GM21423 (cell line): ENCODE results near the gene ITGB2.
A peak's percentile ranks its signal among the peaks of the same experiment; 100 is the strongest.
"Not testable (repeated sequence)": the region's sequence is repeated elsewhere in the genome, so short reads cannot be mapped to it uniquely, and the experiment has no call there.

ENCODE experiments used
- ATAC-seq: cut with Tn5 transposase; IDR thresholded peaks from one replicate; pipeline ENCODE4 v1.9.1; 2021; ENCODE audit warnings: mild to moderate bottlenecking, moderate library complexity; ENCODE audit not compliant: unreplicated experiment

ITGB2 gene

DNA sequence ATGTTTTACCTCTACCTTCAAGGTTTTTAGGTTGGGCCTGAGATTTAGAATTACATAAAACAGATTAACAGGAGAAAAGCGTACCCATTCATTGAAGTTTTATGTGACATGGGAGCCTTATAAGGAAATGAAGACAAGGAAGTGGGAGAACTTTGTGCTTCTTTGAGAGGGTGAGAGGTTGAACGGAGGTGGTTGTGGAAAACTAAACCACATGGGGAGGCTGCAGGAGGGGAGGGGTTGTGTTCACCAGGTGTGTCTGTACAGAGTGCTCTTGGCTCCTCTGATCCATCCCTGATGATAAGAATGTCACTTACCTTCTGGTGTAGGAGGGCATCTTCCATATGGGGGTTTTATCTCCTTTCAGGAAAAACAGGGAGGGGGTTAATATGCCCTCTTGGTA lies 21.9 kb upstream of the ITGB2 start:
- no peak for ATAC-seq

DNA sequence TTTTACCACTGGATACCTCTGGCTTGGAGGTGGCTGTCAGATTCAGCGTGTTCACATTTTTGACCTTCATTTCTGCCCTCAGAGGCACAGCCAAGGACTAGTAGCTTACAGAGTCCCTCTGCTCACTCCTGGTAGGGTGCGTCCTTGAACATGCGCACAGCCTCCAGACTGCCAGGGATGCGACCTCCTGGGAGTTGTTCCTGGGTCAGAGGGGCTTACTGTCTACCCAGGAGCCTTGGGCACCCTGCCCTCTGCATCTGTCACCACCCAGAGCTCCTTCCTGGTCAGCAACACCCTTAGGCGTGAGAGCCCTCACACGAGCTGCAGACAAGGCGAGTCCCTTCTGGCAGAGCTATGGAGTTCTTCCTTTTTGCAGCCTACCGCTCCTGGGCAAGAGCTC lies 20.9 kb upstream of the ITGB2 start:
- no peak for ATAC-seq

DNA sequence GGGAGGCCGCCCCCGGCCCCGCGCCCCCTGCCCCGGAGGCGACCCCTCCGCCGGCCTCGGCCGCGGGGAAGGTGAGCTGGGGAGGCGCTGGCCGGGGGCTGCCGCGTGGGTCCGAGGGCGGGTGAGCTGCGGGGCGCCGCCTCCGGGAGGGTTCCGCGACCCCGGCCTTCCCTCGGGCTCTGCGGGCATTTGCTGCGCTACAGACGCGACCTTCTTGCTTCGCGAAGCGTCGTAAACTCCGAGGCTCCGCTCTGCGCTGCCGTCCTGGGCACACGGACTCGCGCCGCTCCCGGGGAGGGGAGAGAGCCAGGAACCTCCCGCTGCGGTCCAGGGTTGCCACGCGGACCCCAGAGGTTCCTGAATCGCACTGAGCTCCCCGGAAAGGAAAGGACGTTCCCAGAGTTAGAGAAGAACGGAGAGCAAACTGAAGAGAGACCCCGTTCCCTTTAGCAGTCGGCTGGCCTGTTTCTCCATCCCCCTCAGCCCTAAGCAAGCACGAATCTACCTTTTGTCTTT lies 19.5 kb upstream of the ITGB2 start:
- ATAC-seq: peak; percentile 12

DNA sequence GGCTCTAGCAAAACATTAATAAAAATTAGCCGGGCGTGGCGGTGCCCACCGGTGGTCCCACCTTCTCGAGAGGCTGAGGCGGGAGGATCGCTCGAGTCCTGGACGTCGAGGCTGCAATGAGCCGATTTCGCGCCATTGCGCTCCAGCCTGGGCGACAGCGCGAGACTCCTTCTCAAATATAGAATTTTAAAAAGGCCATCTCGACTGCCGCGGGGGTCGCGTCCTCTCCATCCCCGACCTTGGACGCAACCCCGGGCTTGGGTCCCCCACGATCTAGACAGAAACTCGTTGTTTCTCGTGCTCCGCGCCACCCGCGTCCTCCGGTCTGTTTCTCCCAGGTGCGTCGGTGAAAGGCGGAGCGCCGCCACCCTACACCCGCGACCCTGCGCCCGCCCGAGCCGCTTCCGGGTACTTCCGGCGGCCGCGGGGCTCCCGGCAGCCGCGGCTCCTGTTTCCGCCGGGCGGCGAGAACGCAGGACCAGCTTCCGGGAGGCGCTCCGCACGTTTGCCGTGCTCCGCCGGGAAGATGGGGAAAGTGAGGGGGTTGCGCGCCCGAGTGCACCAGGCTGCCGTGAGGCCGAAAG lies 18.9 kb upstream of the ITGB2 start, which contains the start of gene SLX9:
Gene SLX9 (plus strand): TSS at position 498 of the 584 bp plus-strand sequence. CDS start 29 bp downstream, at position 527.
- ATAC-seq: peak; percentile 81

DNA sequence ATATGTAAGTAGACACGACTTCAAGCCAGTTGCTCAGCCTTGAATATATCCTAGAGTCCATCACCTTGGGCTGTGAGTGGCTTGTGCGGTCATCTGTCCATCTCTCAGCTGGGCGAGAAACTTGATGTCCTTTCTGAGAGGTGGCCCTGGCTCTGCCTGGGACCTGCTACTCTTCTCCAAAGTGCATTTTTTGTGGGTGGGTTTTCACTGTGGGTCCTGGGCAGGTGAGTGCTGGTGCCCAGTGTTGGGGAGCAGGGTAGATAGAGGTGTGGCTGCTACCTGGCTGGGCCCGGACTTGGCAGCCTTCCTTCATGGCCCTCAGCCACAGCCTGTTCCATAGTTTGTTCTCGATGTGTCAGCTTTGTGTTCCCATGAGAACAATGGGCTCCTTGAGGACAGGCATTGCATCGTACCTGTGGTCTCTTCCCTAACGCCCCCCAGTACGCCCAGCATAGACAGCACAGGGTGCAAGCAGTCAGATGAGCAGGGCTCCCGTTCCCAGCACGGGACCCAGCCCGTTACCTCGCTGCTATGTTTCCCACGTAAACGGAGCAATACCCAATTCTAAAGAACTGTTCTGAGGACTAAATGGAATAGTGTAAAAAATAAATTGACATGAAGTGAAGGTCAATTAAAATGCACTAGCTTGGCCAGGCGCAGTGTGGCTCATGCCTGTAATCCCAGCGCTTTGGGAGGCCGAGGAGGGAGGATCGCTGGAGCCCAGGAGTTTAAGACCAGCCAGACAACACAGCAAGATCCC lies 18.3 kb upstream of the ITGB2 start:
- ATAC-seq: no peak

DNA sequence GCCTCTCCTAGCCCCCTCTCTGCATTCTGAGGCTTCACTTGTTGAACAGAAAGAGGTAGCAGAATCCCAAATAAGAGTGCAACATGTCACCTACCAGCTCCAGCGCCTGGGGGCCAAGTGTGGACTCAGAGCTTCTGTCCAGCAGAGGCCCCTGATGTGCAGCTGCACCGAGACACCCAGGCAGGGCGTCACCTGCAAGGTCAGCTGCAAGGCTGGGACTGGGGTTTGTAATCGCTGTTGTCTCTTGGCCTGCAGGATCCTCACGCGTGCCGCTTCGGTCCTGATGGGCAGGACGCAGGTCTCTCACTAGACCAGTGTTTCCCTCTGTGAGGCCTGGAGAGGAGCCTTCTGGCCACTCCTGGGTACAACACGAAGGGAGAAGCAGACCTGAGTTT lies 14.8 kb upstream of the ITGB2 start:
- ATAC-seq: no peak

DNA sequence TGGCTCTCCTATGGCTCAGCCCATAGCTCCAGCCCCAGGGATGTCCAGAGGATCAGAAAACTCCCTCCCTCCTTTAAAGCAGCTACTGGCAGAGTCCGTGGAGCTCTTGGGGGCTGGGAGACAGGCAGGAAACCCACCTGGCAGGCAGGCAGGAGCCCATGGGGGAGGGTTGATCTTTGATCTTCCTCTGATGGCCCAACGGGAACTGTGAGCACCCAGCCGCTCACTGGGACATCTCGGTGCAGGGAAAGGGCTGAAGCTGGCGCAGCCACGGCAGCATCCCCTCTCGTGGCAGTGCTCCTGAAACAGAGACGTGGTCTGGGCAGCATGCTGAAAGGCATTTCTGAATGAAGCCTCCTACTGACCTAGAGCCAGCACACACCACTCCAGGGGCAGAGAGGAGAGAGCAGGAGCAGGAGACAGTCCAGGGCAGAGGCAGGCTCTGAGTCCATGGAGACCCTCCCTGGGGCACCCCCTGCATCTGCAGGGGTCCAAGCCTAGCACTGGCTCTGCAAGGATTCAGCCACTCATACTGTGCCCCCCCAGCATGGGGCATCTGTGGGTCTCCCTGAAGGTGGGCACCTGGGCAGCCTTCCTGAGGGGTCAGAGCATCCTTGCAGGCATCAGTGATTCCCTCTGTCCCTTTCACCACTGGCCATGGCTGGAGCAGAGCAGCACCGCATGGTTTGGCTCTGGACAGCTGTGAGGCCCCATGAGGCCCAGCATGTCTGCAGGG lies 14.3 kb upstream of the ITGB2 start:
- no peak for ATAC-seq

DNA sequence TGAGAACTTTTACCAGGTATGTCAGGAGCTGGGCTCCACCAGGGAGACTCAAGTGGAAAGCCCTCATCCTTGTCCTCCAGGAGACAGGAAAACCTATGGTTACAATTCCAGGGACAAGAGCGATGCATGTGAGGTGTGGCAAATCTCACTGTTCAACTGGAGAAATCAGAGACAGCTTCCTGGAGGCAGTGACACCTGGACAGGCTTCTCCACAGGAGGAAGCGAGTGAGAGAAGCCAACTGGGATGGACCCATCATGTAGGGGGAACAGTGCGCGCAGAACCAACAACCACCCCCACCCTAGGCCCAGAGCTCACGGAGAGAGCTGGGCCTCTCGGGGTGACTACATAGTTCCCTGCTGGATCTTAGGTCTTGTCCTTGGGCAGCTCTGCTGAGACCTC lies 13.6 kb upstream of the ITGB2 start:
- ATAC-seq: no peak

DNA sequence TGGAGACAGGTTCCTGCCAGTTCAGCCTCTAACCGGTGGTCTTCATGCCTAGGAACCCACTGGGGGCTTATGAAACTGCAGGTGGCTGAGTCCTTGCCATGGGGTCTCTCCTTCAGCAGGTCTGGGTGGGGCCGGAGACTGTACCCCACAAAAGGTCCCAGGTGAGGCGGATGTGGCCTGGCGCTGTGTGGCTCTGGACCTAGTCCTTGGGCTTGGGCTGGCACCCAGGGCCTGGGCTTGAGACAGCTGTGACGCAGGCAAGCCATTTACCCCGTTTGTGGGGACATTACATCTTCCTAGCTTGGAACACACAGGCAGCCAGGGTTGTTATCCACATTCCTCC lies 13.2 kb upstream of the ITGB2 start:
- no peak for ATAC-seq

DNA sequence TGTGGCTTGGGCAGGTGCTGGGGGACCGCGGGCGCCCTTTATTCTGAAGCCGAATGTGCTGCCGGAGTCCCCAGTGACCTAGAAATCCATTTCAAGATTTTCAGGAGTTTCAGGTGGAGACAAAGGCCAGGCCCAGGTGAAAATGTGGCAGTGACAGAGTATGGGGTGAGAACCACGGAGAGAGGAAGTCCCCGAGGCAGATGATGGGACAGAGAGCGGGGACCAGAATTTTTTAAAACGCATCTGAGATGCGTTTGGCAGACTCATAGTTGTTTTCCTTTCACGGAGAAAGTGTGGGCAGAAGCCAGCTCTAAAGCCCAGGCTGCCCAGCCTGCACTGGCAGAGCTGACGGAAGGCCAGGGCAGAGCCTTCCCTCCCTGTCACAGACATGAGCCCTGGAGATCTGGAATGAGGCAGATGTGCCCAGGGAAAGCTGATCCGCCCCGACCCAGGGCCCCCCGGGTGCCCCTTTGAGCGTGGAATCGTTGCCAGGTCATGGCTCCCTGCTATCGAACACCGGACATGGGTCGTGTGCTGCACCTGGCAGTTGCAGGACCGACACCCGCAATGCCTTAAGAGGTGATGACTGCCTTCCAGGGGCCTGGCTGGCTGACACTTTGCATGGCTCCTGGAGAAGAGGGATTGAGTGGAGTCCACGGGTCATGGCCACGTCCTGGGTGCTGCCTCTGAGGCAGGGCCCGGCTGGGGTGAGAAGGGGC lies 12.7 kb upstream of the ITGB2 start:
- no peak for ATAC-seq

DNA sequence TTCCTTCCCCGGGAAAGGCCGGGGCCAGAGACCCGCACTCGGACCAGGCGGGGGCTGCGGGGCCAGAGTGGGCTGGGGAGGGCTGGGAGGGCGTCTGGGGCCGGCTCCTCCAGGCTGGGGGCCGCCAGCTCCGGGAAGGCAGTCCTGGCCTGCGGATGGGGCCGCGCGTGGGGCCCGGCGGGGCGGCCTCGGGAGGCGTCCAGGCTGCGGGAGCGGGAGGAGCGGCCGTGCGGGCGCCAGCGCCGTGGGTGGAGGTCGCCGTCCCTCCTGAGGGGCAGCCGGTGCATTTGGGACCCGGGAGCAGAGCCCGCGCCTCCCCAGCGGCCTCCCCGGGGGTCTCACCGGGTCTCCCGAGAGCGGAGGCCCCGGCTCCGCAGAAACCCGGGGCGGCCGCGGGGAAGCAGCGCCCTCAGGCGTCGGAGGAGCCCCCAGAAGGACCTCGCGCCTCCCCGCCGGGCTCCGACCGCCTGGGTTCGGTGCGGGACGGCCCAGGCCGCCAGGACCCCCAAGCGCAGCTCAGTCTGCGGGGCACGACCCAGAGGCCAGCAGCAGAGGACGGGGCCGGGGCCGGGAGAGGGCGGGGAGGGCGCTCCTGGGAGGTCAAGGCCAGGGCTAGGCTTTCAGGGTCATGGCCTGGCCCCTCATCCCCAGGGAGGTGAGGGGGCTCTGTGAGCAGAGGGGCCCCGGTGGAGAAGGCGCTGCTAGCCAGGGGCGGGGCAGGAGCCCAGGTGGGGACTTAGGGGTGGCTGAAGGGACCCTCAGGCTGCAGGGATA lies 11.9 kb upstream of the ITGB2 start:
- ATAC-seq: peak; percentile 30

DNA sequence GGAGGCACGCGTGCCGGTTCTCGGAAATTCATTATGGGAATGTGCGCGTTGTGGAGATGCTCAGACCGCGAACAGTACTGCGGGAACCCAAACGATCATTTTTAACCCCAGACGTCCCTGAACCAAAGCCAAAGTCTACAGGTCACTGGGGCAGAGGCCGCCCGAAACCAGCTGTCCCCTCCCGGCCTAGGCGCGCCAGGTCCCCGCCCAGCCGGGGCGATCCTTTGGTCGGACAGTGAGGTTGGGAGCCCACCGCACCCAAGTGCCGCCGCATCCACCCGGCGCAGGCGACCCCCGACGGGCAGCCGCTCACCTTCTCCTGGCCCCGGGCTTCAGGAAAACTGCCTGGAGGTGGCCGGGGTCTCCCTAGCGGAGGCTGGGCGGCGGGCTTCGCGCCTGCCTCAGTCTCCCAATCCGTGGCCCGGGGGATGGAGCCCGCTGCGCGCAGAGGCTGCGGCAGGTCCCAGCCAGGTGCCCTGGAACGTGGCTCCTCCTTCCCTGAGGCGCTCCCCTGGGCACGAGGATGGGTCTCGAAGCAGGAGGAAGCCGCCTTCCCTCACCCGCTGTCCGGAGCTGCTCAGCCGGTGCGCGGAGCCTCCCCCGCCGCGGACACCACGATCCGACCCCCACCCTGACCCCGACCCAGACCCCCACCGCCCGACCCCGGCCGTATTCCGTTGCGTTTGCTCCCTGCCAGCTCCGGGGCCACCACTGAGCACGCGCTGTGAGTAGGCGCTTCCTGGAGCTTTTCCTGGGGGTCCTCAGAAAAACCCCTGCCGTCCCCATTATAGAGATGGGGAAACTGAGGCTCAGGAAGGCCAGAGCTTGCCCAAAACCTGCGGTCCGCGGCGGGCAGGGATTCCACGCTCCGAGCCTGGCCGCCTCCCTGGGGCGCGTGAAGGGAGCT lies 11.1 kb upstream of the ITGB2 start:
- no peak for ATAC-seq

DNA sequence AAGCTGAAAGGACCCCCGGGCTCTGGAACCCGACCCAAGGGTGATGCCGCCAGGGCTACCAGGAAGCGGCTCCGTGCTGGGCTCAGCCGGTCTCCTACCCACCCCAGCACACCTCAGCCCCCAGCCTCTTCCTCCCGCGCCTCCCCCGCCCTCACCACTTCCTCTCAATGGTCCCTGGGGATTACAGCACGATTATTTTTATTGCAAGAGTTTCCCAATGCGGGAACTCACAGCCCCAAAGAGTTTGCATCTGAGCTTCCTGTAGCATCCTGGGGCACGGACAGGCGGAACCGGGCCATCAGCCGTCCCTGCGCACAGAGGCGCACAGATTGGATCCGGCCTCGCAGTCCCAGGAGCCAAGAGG lies 10.4 kb upstream of the ITGB2 start:
- ATAC-seq: no peak

DNA sequence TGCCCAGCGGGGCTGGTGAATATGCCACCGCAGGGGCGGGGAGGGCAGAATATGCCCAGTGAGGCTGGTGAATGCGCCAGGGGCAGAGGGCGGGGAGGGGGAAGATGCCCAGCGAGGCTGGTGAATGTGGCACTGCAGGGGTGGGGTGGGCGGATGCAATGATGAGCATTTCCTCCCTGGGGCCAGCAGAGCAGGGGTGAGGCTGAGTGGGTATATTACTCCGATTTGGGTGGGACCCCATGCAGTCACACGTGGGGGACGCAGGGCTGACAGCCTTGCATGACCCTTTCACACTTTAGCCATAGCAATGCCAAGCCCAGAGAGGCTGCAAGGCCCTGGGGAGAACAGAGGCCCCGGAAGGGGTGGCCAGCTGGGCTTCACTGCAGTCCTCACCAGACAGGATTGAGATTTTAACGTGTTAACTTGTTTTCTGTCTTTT lies 9.9 kb upstream of the ITGB2 start:
- no peak for ATAC-seq

DNA sequence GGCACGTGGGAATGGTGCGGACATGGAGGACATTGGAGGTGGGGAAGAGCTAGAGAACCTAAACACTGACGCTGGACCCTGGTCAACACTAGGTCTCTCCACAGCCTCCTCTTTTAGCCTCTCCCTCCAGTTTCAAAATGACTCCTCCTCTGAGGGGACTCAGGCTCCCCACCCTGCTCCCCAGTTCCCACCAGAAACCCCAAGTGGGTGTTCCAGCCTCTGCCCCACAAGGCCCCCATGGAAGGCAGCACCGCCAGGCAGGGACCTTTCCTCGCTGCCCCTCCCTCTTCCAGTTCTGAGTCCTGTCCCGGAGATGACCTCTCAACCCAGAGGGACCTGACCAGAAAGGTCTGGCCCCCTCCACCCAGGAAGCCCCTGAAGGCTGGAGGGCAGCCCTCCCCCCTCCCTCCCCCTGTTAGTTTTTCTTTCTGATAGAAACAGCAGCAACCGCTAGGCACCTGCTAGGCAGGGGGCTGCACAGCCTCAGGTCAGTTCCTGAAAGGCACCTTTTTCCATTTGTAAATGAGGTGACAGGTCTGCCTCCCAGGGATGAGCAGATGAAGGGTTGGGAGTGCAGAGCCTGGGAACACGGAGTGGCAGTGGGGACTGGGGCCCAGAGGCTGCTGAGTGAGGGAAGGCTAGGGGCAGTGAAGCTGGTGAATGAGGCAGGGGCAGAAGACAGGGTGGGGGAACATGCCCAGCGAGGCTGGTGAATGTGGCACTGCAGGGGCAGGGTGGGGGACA lies 9.3 kb upstream of the ITGB2 start:
- ATAC-seq: no peak

DNA sequence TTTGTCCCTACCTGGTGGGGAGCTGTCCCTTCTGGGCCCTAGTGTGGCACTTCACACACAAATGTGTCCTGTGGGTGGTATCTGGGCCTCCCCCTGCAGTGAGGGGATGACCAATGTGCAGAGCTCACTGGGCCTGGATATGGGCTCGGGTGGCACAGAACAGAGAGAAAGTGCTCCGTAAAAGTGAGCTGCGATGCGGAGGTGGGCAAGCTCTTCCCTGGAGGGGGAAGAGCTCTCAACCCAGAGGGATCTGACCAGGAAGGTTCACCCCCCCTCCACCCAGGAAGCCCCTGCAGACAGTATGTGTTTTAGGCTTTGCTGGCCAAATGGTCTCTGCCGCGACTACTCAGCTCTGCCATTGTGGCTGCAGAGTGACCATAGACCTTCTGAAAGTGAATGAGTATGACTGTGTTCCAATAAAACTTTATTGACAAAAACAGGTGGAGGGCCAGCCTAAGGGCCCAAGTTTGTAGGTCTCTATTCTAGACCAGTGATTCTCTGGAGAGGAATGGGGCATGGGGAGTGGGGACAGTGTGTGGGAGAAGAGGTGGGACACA lies 8.6 kb upstream of the ITGB2 start:
- no peak for ATAC-seq

DNA sequence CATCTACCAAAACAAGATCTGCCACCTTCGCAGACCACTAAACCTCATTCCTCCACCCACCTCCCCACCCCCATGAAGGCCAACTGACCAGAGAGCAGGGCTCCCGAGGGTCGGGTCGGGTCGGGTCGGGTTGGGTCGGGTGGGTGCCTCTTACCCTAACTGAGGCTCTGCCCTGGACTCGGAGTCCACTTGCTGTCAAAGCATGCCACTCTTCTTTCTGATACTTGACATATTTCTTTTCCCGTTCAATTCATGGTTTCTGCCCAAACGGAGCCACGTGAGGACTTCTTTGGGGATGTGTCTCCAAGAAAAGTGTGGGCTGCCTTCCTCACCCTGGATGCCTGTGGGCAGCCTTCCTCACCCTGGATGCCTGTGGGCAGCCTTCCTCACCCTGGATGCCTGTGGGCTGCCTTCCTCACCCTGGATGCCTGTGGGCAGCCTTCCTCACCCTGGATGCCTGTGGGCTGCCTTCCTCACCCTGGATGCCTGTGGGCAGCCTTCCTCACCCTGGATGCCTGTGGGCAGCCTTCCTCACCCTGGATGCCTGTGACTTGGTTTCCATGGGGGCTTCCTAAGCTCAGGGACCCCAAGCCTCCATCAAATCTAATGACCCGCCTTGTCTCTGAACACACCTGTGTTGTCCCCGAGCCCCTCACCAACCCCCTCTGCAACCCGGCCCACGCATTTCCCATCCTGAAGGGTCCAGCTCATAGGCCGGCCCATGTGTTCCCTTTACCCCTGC lies 8.0 kb upstream of the ITGB2 start:
- ATAC-seq: not testable (repeated sequence)
